DMS 273 (cell line): Measurements from ENCODE around the gene ANKRD13A.
"Not testable (repeated sequence)": the region's sequence is repeated elsewhere in the genome, so short reads cannot be mapped to it uniquely, and the experiment has no call there.

ENCODE experiments used
- DNase-seq: peaks from one replicate; lab custom pipeline; 2025; ENCODE audit not compliant: unreplicated experiment; lab: John Stamatoyannopoulos, UW

Gene ANKRD13A

GRCh38 chr12:110077800-110078199, 78.6 kb downstream of the ANKRD13A start:
- no peak for DNase-seq

GRCh38 chr12:110079477-110080400, 80.5 kb downstream of the ANKRD13A start:
- no peak for DNase-seq

- DNase-seq: no peak
Observed at GRCh38 chr12:110080410-110080809, 81.2 kb downstream of the ANKRD13A start.

- no peak for DNase-seq
Observed at GRCh38 chr12:110084314-110085015, 85.2 kb downstream of the ANKRD13A start.

- not testable (repeated sequence) for DNase-seq
Observed at GRCh38 chr12:110088216-110088615, 89.0 kb downstream of the ANKRD13A start.

- no peak for DNase-seq
Observed at GRCh38 chr12:110088936-110089335, 89.7 kb downstream of the ANKRD13A start.
